Stomach (tissue), 4 donors: Measurements from ENCODE around the gene LY6G5C.

Source experiments
- CTCF ChIP-seq, 7 experiments: fragments of 450-650 bp in 4 of 7; fragments of 200-600 bp in 3 of 7; sonication (generic) in 3 of 7; IDR thresholded peaks; one replicate each; pipeline ENCODE4 v1.5.1; 2016 to 2019; ENCODE audit warnings: antibody characterized with exemption in 7 of 7, control low read depth in 2 of 7, mild to moderate bottlenecking in 1 of 7
- EP300 ChIP-seq: sonication (generic); formaldehyde crosslinking; IDR thresholded peaks from one replicate; pipeline ENCODE4 v1.6.1; 2017; ENCODE audit warnings: antibody characterized with exemption
- POLR2A ChIP-seq, 4 donors: fragments of 450-650 bp; IDR thresholded peaks; one replicate each; pipeline ENCODE4 v1.6.1; 2016; ENCODE audit warnings: antibody characterized with exemption in 4 of 4, control low read depth in 2 of 4, mild to moderate bottlenecking in 1 of 4, moderate library complexity in 1 of 4
- POLR2AphosphoS5 ChIP-seq, 3 donors: sonication (generic); formaldehyde crosslinking; IDR thresholded peaks; one replicate each; pipeline ENCODE4 v1.6.1; 2016; ENCODE audit warnings: antibody characterized with exemption in 3 of 3

GRCh38 chr6:31701666-31702404 is 21.0 kb upstream of the LY6G5C start:
- TF ChIP-seq CTCF (IDR thresholded peaks at IDR 0.05) (no peak), POLR2A (IDR thresholded peaks at IDR 0.05) (no peak), POLR2AphosphoS5 (IDR thresholded peaks at IDR 0.05) (no peak), EP300 (no peak)
